HepG2 (cell line): Measurements from ENCODE around the gene SLC39A1. TPM values are rescaled to one million over a fixed set of nuclear protein-coding genes. Genes with fewer than 3 reads are reported as not detected.

Source experiments
- ATF2 ChIP-seq: sonication (generic); formaldehyde crosslinking; IDR thresholded peaks from 2 replicates; pipeline ENCODE4 v1.4.0; 2020; ENCODE audit warnings: missing genetic modification reagents
- ATF3 ChIP-seq: sonication (generic); formaldehyde crosslinking; IDR thresholded peaks from 2 replicates; pipeline ENCODE4 v1.4.0; 2020; ENCODE audit warnings: missing genetic modification reagents
- BRD4 ChIP-seq: sonication (generic); formaldehyde crosslinking; IDR thresholded peaks from 2 replicates; pipeline ENCODE4 v1.4.0; 2020; ENCODE audit warnings: missing genetic modification reagents
- ETV5 ChIP-seq: IDR thresholded peaks from 2 replicates; pipeline ENCODE4 v1.6.1; 2018; ENCODE audit warnings: missing biosample characterization, missing genetic modification reagents, inconsistent platforms, borderline replicate concordance
- HBP1 ChIP-seq: IDR thresholded peaks from 2 replicates; pipeline ENCODE4 v1.6.1; 2016; ENCODE audit warnings: low read depth, control low read depth
- HCFC1 ChIP-seq: fragments of 150-350 bp; IDR thresholded peaks from 2 replicates; pipeline ENCODE4 v1.6.1; 2014; ENCODE audit warnings: low read depth, low read length
- MED1 ChIP-seq: sonication (generic); formaldehyde crosslinking; IDR thresholded peaks from 2 replicates; pipeline ENCODE4 v1.4.0; 2020; ENCODE audit warnings: missing genetic modification reagents
- NFKB2 ChIP-seq: sonication (generic); formaldehyde crosslinking; IDR thresholded peaks from 2 replicates; pipeline ENCODE4 v1.4.0; 2020; ENCODE audit warnings: missing genetic modification reagents, borderline replicate concordance
- POGK ChIP-seq: sonication (generic); formaldehyde crosslinking; conservative IDR thresholded peaks from 2 replicates; pipeline ENCODE4 v1.8.0; 2022; ENCODE audit warnings: mild to moderate bottlenecking, moderate library complexity, missing genetic modification reagents
- SMC3 ChIP-seq: IDR thresholded peaks from 2 replicates; pipeline ENCODE4 v1.6.1; 2011; ENCODE audit warnings: low read length, improper control_type of control experiment
- STAT5B ChIP-seq: sonication (generic); formaldehyde crosslinking; IDR thresholded peaks from 2 replicates; pipeline ENCODE4 v1.4.0; 2020; ENCODE audit warnings: missing genetic modification reagents
- ZBTB20 ChIP-seq: sonication (generic); formaldehyde crosslinking; IDR thresholded peaks from 2 replicates; pipeline ENCODE4 v1.8.1; 2023; ENCODE audit warnings: missing genetic modification reagents, low read depth, mild to moderate bottlenecking, borderline replicate concordance
- ZNF281 ChIP-seq: sonication (generic); formaldehyde crosslinking; IDR thresholded peaks from 2 replicates; pipeline ENCODE4 v1.4.0; 2020; ENCODE audit warnings: missing genetic modification reagents, borderline replicate concordance
- ZNF501 ChIP-seq: sonication (generic); formaldehyde crosslinking; IDR thresholded peaks from 2 replicates; pipeline ENCODE4 v1.5.1; 2020; ENCODE audit warnings: mild to moderate bottlenecking, moderate library complexity, missing genetic modification reagents
- ZSCAN25 ChIP-seq: sonication (generic); formaldehyde crosslinking; IDR thresholded peaks from 2 replicates; pipeline ENCODE4 v1.8.0; 2022; ENCODE audit warnings: mild to moderate bottlenecking, missing genetic modification reagents
- ZUFSP ChIP-seq: sonication (generic); formaldehyde crosslinking; IDR thresholded peaks from 2 replicates; pipeline ENCODE4 v1.9.0; 2021; ENCODE audit warnings: missing genetic modification reagents, mild to moderate bottlenecking, borderline replicate concordance
- polyA plus RNA-seq, 8 experiments: library from polyadenylated mRNA; depleted of rRNA in 3 of 8; stranded (reverse) in 7 of 8; unstranded in 1 of 8; fragments of >200 nt; fragmentation: Illumina TruSeq in 4 of 8; extraction: Trizol in 4 of 8; gene quantifications; 2 replicates each; pipeline versions ENCODE4 v1.2.1 to v1.2.3, GENCODE V29; 2011 to 2016; ENCODE audit warnings: low read depth in 4 of 8, missing spikeins in 1 of 8, mixed read lengths in 1 of 8; ENCODE audit not compliant: insufficient read depth in 1 of 8
- total RNA-seq, 5 experiments: library from RNA; depleted of rRNA; stranded (reverse); fragments of >200 nt; fragmentation: Illumina TruSeq; extraction: Trizol; gene quantifications; 2 replicates each; pipeline ENCODE4 v1.2.3, GENCODE V29; 2016; ENCODE audit warnings: low read depth in 1 of 5

Gene SLC39A1
- total and polyA plus RNA-seq, 2 of the 13 experiments (the other 11 are each of a cell fraction or from before 2014, with no cell fraction given): 71.2 to 78.4 TPM

- TF ChIP-seq ATF2 (CRISPR knock-in tag) (peak; percentile 49; the same call in 1 of the 2 replicates), BRD4 (CRISPR knock-in tag) (no peak), ATF3 (CRISPR knock-in tag) (no peak), ZNF281 (CRISPR knock-in tag) (peak; percentile 94), HCFC1 (0 out of 2 replicates have a peak, but pooled peaks have one; percentile 13), POGK (no peak), NFKB2 (CRISPR knock-in tag) (no peak), ZSCAN25 (CRISPR knock-in tag) (peak; percentile 73; the same call in 1 of the 2 replicates), SMC3 (peak; percentile 1; the same call in 1 of the 2 replicates), ETV5 (CRISPR knock-in tag) (0 out of 2 replicates have a peak, but pooled peaks have one; percentile 11), HBP1 (peak; percentile 58; the same call in 1 of the 2 replicates), STAT5B (CRISPR knock-in tag) (no peak), ZNF501 (0 out of 2 replicates have a peak, but pooled peaks have one; percentile 53), ZBTB20 (no peak), ZUFSP (CRISPR knock-in tag) (no peak), MED1 (CRISPR knock-in tag) (peak; percentile 28; the same call in 1 of the 2 replicates)
These were observed 9.4 kb downstream of the SLC39A1 start (continued) for GRCh38 chr1:153953859-153954365.
